Endothelial cell of umbilical vein (primary cell): Measurements from ENCODE around the gene PAXX. TPM values are rescaled to one million over a fixed set of nuclear protein-coding genes. Genes with fewer than 3 reads are reported as not detected.

Source experiments
- BruUV-seq: library from RNA; stranded (reverse); fragments of 400-500 nt; replicated peaks from 2 replicates; lab custom pipeline; 2021; lab: Mats Ljungman, UMichigan
- CTCF ChIA-PET: fragments of 300-600, 350-600 bp; sonication (Branson Sonifier 250); formaldehyde crosslinking; loops from one replicate; lab custom pipeline; 2021; ENCODE audit warnings: antibody characterized with exemption, inconsistent platforms; lab: Charles Lee
- POLR2A ChIA-PET: fragments of 300-600, 350-600 bp; sonication (Branson Sonifier 250); formaldehyde crosslinking; loops from one replicate; lab custom pipeline; 2021; ENCODE audit warnings: antibody characterized with exemption, inconsistent platforms; lab: Charles Lee
- DNase-seq: peaks from one replicate; pipeline ENCODE4 v3.0.0-alpha.2; 2011; ENCODE audit warnings: low read depth, low spot score
- FAIRE-seq: peaks from 2 replicates; lab custom pipeline; 2011; peaks lifted over from hg19 to GRCh38; lab: Jason Lieb, UNC
- H2AFZ ChIP-seq: 2 replicates; pipeline ENCODE4 v1.6.0; 2012; ENCODE audit warnings: low read depth, low read length, control low read depth, inconsistent platforms
- H3K27ac ChIP-seq: 2 replicates; pipeline ENCODE4 v1.5.1; 2011; ENCODE audit warnings: low read depth, mild to moderate bottlenecking, control low read depth, low read length, moderate library complexity; ENCODE audit not compliant: insufficient read depth
- H3K27me3 ChIP-seq, 2 experiments: 2 replicates each; pipeline versions ENCODE4 v1.6.0 to v1.6.1; 2011; ENCODE audit warnings: low read length in 2 of 2, mixed read lengths in 1 of 2; ENCODE audit not compliant: control insufficient read depth in 2 of 2, insufficient read depth in 2 of 2
- H3K36me3 ChIP-seq, 2 experiments: 2 replicates in 1 of 2; 3 replicates in 1 of 2; pipeline ENCODE4 v1.5.1; 2011; ENCODE audit warnings: low read length in 2 of 2, mild to moderate bottlenecking in 1 of 2, moderate library complexity in 1 of 2; ENCODE audit not compliant: control insufficient read depth in 2 of 2, insufficient read depth in 2 of 2; ENCODE audit errors: extremely low read depth in 1 of 2
- H3K4me1 ChIP-seq: 3 replicates; pipeline ENCODE4 v1.5.1; 2011; ENCODE audit warnings: mild to moderate bottlenecking, low read length; ENCODE audit not compliant: control insufficient read depth, insufficient read depth; ENCODE audit errors: extremely low read depth
- H3K4me2 ChIP-seq: 2 replicates; pipeline ENCODE4 v1.6.1; 2011; ENCODE audit warnings: low read length, control low read depth, mixed read lengths; ENCODE audit not compliant: insufficient read depth
- H3K4me3 ChIP-seq, 3 experiments: fragments of 200-600 bp in 1 of 3; sonication (generic), shearing (Covaris generic) in 1 of 3; replicated peaks in 1 of 3; 2 replicates each; pipeline ENCODE4 v1.5.1; 2011 to 2016; ENCODE audit warnings: control low read depth in 3 of 3, low read length in 3 of 3, mild to moderate bottlenecking in 2 of 3, inconsistent platforms in 1 of 3, low read depth in 1 of 3, moderate library complexity in 1 of 3; ENCODE audit not compliant: insufficient read depth in 1 of 3
- H3K79me2 ChIP-seq: 2 replicates; pipeline ENCODE4 v1.6.0; 2012; ENCODE audit warnings: low read length, inconsistent platforms; ENCODE audit not compliant: control insufficient read depth, insufficient read depth
- H3K9ac ChIP-seq: replicated peaks from 2 replicates; pipeline ENCODE3; 2011; ENCODE audit warnings: low read length, control low read depth; ENCODE audit not compliant: insufficient read depth; ENCODE audit errors: extremely low read depth
- H3K9me1 ChIP-seq: replicated peaks from 3 replicates; pipeline ENCODE4 v1.6.0; 2011; ENCODE audit warnings: mild to moderate bottlenecking, low read length; ENCODE audit not compliant: control insufficient read depth, insufficient read depth; ENCODE audit errors: extremely low read depth
- H3K9me3 ChIP-seq: replicated peaks from 2 replicates; pipeline ENCODE4 v1.5.1; 2012; ENCODE audit warnings: low read length, inconsistent platforms; ENCODE audit not compliant: control insufficient read depth, insufficient read depth
- H4K20me1 ChIP-seq: replicated peaks from 2 replicates; pipeline ENCODE3; 2011; ENCODE audit warnings: mild to moderate bottlenecking, low read length; ENCODE audit not compliant: control insufficient read depth, insufficient read depth; ENCODE audit errors: extremely low read depth
- CTCF ChIP-seq, 2 donors: IDR thresholded peaks; 1 replicate in 1 of 2; 2 replicates in 1 of 2; pipeline ENCODE4 v1.5.1; 2011; ENCODE audit warnings: low read length in 2 of 2, mild to moderate bottlenecking in 2 of 2, moderate library complexity in 2 of 2, control low read depth in 1 of 2, inconsistent platforms in 1 of 2, low read depth in 1 of 2; ENCODE audit not compliant: insufficient read depth in 1 of 2; ENCODE audit errors: extremely low read depth in 1 of 2
- EZH2 ChIP-seq: IDR thresholded peaks from 2 replicates; pipeline ENCODE4 v1.6.1; 2012; ENCODE audit warnings: borderline replicate concordance, low read depth, mild to moderate bottlenecking, moderate library complexity, low read length, inconsistent platforms; ENCODE audit not compliant: severe bottlenecking
- FOS ChIP-seq: IDR thresholded peaks from 2 replicates; pipeline ENCODE4 v1.6.1; 2011; ENCODE audit warnings: mild to moderate bottlenecking, low read length, moderate library complexity, borderline replicate concordance; ENCODE audit not compliant: insufficient read depth
- GATA2 ChIP-seq: IDR thresholded peaks from 2 replicates; pipeline ENCODE4 v1.7.0; 2011; ENCODE audit warnings: low read depth, mild to moderate bottlenecking, moderate library complexity, mixed read lengths, low read length; ENCODE audit not compliant: insufficient read length, insufficient read depth
- JUN ChIP-seq: IDR thresholded peaks from 2 replicates; pipeline ENCODE4 v1.6.1; 2011; ENCODE audit warnings: borderline replicate concordance, low read depth; ENCODE audit not compliant: insufficient read length, insufficient read depth
- MAX ChIP-seq: IDR thresholded peaks from 2 replicates; pipeline ENCODE4 v1.6.1; 2011; ENCODE audit not compliant: insufficient read depth, insufficient read length
- MYC ChIP-seq: IDR thresholded peaks from one replicate; pipeline ENCODE4 v1.6.1; 2011; ENCODE audit warnings: mild to moderate bottlenecking, low read depth, low read length
- POLR2A ChIP-seq: IDR thresholded peaks from 2 replicates; pipeline ENCODE4 v1.6.1; 2012; ENCODE audit warnings: low read depth, mild to moderate bottlenecking, control low read depth, low read length
- POLR2AphosphoS5 ChIP-seq: IDR thresholded peaks from 2 replicates; pipeline ENCODE4 v1.6.1; 2012; ENCODE audit warnings: low read depth, mild to moderate bottlenecking, control low read depth, low read length, moderate library complexity; ENCODE audit not compliant: insufficient read depth
- dilution Hi-C: fragments of 300-500 bp; cut with MboI; formaldehyde crosslinking; loops from one replicate; pipeline ENCODE4 v1.15.0; 2019; ENCODE audit warnings: low sequenced_read_pairs; ENCODE audit not compliant: extremely low pct_ligation_motif_present
- intact Hi-C: fragments of 100-400 bp; cut with micrococcal nuclease; formaldehyde crosslinking; loops from one replicate; pipeline ENCODE4 v1.10.0; 2022
- polyA plus RNA-seq, 4 experiments: library from polyadenylated mRNA; depleted of rRNA in 3 of 4; stranded (reverse) in 3 of 4; unstranded in 1 of 4; fragments of >200 nt; gene quantifications; 2 replicates each; pipeline versions ENCODE4 v1.2.1 to v1.2.3, GENCODE V29; 2011 to 2012; ENCODE audit warnings: missing spikeins in 1 of 4
- total RNA-seq: library from RNA; stranded (reverse); gene quantifications from 2 replicates; pipeline ENCODE4 v1.2.3, GENCODE V29; 2021

PAXX gene
- total and polyA plus RNA-seq, 2 donors (not counting 3 experiments of a cell fraction or from before 2014, with no cell fraction given) = 34.0 to 35.0 TPM

- peaks cover 3 to 10% of the 10 kb centered on the region in 2 experiments for H3K27me3 ChIP-seq
- H3K9me1 ChIP-seq = no peaks in the 10 kb centered on the region
- H3K36me3 ChIP-seq = no peaks in the 10 kb centered on the region
- H4K20me1 ChIP-seq = no peaks in the 10 kb centered on the region
- no peak overlapping the region for H2AFZ ChIP-seq
- H3K4me2 ChIP-seq = no peak overlapping the region
- H3K27ac ChIP-seq = no peak overlapping the region
- H3K4me1 ChIP-seq = peaks cover 7% of the 10 kb centered on the region
- DNase-seq (no peak), FAIRE-seq (no peak)
- dilution Hi-C loops (no loop called here), intact Hi-C loops (no loop called here)
- POLR2A ChIA-PET = no interaction called here
- H3K79me2 ChIP-seq = peaks cover 9% of the 10 kb centered on the region
- H3K9me3 ChIP-seq = no peaks in the 10 kb centered on the region
- no peak overlapping the region for H3K9ac ChIP-seq
- TF ChIP-seq CTCF (IDR thresholded peaks at IDR 0.05; ENCODE audit: extremely low read depth in 1 of 2, insufficient read depth in 1 of 2, low read depth in 1 of 2, low read length in 2 of 2) (no peak), MYC (no peak), POLR2AphosphoS5 (no peak), POLR2A (no peak), MAX (no peak), GATA2 (no peak), JUN (no peak), EZH2 (no peak), FOS (no peak)
- CTCF ChIA-PET = no interaction called here
- BruUV-seq = no TSS peak
- H3K4me3 ChIP-seq = no peak overlapping the region
These were observed 3.4 kb upstream of the PAXX start for GRCh38 chr9:136988872-136989271.
